ENCODE measurements around the gene ACO2. TPM values are rescaled to one million over a fixed set of nuclear protein-coding genes. Genes with fewer than 3 reads are reported as not detected.

ACO2 gene
- total RNA-seq, 2 experiments from 2014 or later = 61.5 to 107 TPM

- CTCF ChIA-PET (ENCODE audit: unreplicated experiment) = no interaction called here
- Histone ChIP-seq H4K20me1 (ENCODE audit: insufficient read depth, low read length) (no peaks in the 10 kb centered on the region), H3K4me3 (ENCODE audit: low read depth, low read length, poor library complexity, severe bottlenecking) (no peak overlapping the region), H3K79me2 (ENCODE audit: insufficient read depth, low read depth, low read length) (no peaks in the 10 kb centered on the region; the same call in 1 of the 2 replicates), H3K9me2 (ENCODE audit: insufficient read depth, low read length) (no peaks in the 10 kb centered on the region), H3K4me1 (ENCODE audit: insufficient read depth, low read length, poor library complexity, severe bottlenecking) (no peaks in the 10 kb centered on the region), H3K9me3 (ENCODE audit: low read length) (no peaks in the 10 kb centered on the region), H2AFZ (ENCODE audit: low read length) (no peak overlapping the region), H3K36me3 (ENCODE audit: insufficient read depth, low read length) (peaks cover 80% of the 10 kb centered on the region), H3K27ac (ENCODE audit: low read depth, low read length, poor library complexity, severe bottlenecking) (no peak overlapping the region), H3K4me2 (ENCODE audit: low read length) (no peak overlapping the region)
- POLR2A ChIA-PET = interaction anchor here (1.1 kb wide), 1 partner anchor 128 kb away, joined by 4 read pairs; no protein-coding TSS in a partner anchor
- no TSS peak for BruUV-seq (replicated peaks)
- no peak for DNase-seq (ENCODE audit: low spot score)
- intact Hi-C loops (cut with micrococcal nuclease; ENCODE audit: unreplicated experiment) = no loop called here
- TF ChIP-seq CTCF (conservative IDR thresholded peaks at IDR 0.05; ENCODE audit: low read length) = no peak
Observed at GRCh38 chr22:41505511-41506220, 36.7 kb downstream of the ACO2 start.

GRCh38 chr22:41507330-41508063 lies 38.6 kb downstream of the ACO2 start:
- POLR2A ChIA-PET = no interaction called here
- no peak for DNase-seq (ENCODE audit: low spot score)

More at GRCh38 chr22:41507330-41508063, 38.6 kb downstream of the ACO2 start:
- H3K4me2 ChIP-seq (ENCODE audit: low read length) = no peak overlapping the region
- BruUV-seq (replicated peaks) = no TSS peak
- intact Hi-C loops (cut with micrococcal nuclease; ENCODE audit: unreplicated experiment) = no loop called here
- peaks cover 76% of the 10 kb centered on the region for H3K36me3 ChIP-seq (ENCODE audit: insufficient read depth, low read length)
- H3K9me2 ChIP-seq (ENCODE audit: insufficient read depth, low read length) = no peaks in the 10 kb centered on the region
- TF ChIP-seq EZH2phosphoT487 (IDR thresholded peaks at IDR 0.05; ENCODE audit: borderline replicate concordance, low read depth, low read length) (no peak), CTCF (conservative IDR thresholded peaks at IDR 0.05; ENCODE audit: low read length) (no peak)
- no peak overlapping the region for H3K27ac ChIP-seq (ENCODE audit: low read depth, low read length, poor library complexity, severe bottlenecking)
- no peaks in the 10 kb centered on the region for H3K9me3 ChIP-seq (ENCODE audit: low read length)
- H3K4me3 ChIP-seq (ENCODE audit: low read depth, low read length, poor library complexity, severe bottlenecking) = no peak overlapping the region
- no peak overlapping the region for H2AFZ ChIP-seq (ENCODE audit: low read length)
- no peaks in the 10 kb centered on the region for H4K20me1 ChIP-seq (ENCODE audit: insufficient read depth, low read length)
- CTCF ChIA-PET (ENCODE audit: unreplicated experiment) = no interaction called here
- H3K4me1 ChIP-seq (ENCODE audit: insufficient read depth, low read length, poor library complexity, severe bottlenecking) = no peaks in the 10 kb centered on the region
- H3K79me2 ChIP-seq (ENCODE audit: insufficient read depth, low read depth, low read length) = no peaks in the 10 kb centered on the region; the same call in 1 of the 2 replicates

Measured in OCI-LY7 (cell line).